GM23248 (cell line): ENCODE results near the gene HSD17B14.

Experiments
- EZH2 ChIP-seq: fragments of 200-600 bp; sonication (generic); IDR thresholded peaks from 2 replicates; pipeline ENCODE4 v1.6.1; 2018; ENCODE audit warnings: antibody characterized with exemption, mild to moderate bottlenecking; ENCODE audit not compliant: insufficient read depth, poor library complexity, severe bottlenecking
- EZH2phosphoT487 ChIP-seq: fragments of 200-600 bp; sonication (generic); IDR thresholded peaks from 2 replicates; pipeline ENCODE4 v1.6.1; 2018; ENCODE audit warnings: antibody characterized with exemption, moderate library complexity, mild to moderate bottlenecking, low read depth; ENCODE audit not compliant: insufficient read depth

- TF ChIP-seq EZH2 = no peak
- no peak for TF ChIP-seq EZH2phosphoT487
These were observed 55.5 kb downstream of the HSD17B14 start for GRCh38 chr19:48780631-48781391.
